ENCODE measurements around the gene FBLIM1.

The FBLIM1 gene

GRCh38 chr1:15796086-15796462, 37.5 kb downstream of the FBLIM1 start:
- no peak for TF ChIP-seq POLR2A (IDR thresholded peaks at IDR 0.05; ENCODE audit: extremely low read depth, insufficient read length)
- TF ChIP-seq CTCF (IDR thresholded peaks at IDR 0.05; ENCODE audit: low read depth, low read length), result no peak
- TF ChIP-seq MAX (IDR thresholded peaks at IDR 0.05; ENCODE audit: low read depth, low read length), result no peak
- TF ChIP-seq MYC (IDR thresholded peaks at IDR 0.05; ENCODE audit: low read depth, low read length), result no peak
- DNase-seq (ENCODE audit: low read depth), result no peak
- H3K4me3 ChIP-seq (ENCODE audit: low read depth, low read length), result no peak overlapping the region

GRCh38 chr1:15797614-15798390, 39.2 kb downstream of the FBLIM1 start:
- TF ChIP-seq MAX (IDR thresholded peaks at IDR 0.05; ENCODE audit: low read depth, low read length), result no peak
- TF ChIP-seq POLR2A (IDR thresholded peaks at IDR 0.05; ENCODE audit: extremely low read depth, insufficient read length), result no peak
- no peak for TF ChIP-seq CTCF (IDR thresholded peaks at IDR 0.05; ENCODE audit: low read depth, low read length)
- TF ChIP-seq MYC (IDR thresholded peaks at IDR 0.05; ENCODE audit: low read depth, low read length), result no peak
- no peak overlapping the region for H3K4me3 ChIP-seq (ENCODE audit: low read depth, low read length)
- DNase-seq (ENCODE audit: low read depth), result peak; percentile 51

- TF ChIP-seq MAX (IDR thresholded peaks at IDR 0.05; ENCODE audit: low read depth, low read length), result no peak
- TF ChIP-seq POLR2A (IDR thresholded peaks at IDR 0.05; ENCODE audit: extremely low read depth, insufficient read length), result no peak
- TF ChIP-seq MYC (IDR thresholded peaks at IDR 0.05; ENCODE audit: low read depth, low read length), result no peak
- no peak for TF ChIP-seq CTCF (IDR thresholded peaks at IDR 0.05; ENCODE audit: low read depth, low read length)
- H3K4me3 ChIP-seq (ENCODE audit: low read depth, low read length), result no peak overlapping the region
- peak; percentile 89 for DNase-seq (ENCODE audit: low read depth)
These were observed 40.6 kb downstream of the FBLIM1 start for GRCh38 chr1:15799004-15799867.

- DNase-seq (ENCODE audit: low read depth), result peak; percentile 35
- H3K4me3 ChIP-seq (ENCODE audit: low read depth, low read length), result no peak overlapping the region
- TF ChIP-seq MYC (IDR thresholded peaks at IDR 0.05; ENCODE audit: low read depth, low read length), result no peak
- TF ChIP-seq CTCF (IDR thresholded peaks at IDR 0.05; ENCODE audit: low read depth, low read length), result no peak
- TF ChIP-seq MAX (IDR thresholded peaks at IDR 0.05; ENCODE audit: low read depth, low read length), result no peak
- no peak for TF ChIP-seq POLR2A (IDR thresholded peaks at IDR 0.05; ENCODE audit: extremely low read depth, insufficient read length)
These were observed 41.6 kb downstream of the FBLIM1 start for GRCh38 chr1:15799928-15800835.

GRCh38 chr1:15802234-15802965, 43.8 kb downstream of the FBLIM1 start:
- TF ChIP-seq MAX (IDR thresholded peaks at IDR 0.05; ENCODE audit: low read depth, low read length) (no peak), POLR2A (IDR thresholded peaks at IDR 0.05; ENCODE audit: extremely low read depth, insufficient read length) (no peak), CTCF (IDR thresholded peaks at IDR 0.05; ENCODE audit: low read depth, low read length) (no peak), MYC (IDR thresholded peaks at IDR 0.05; ENCODE audit: low read depth, low read length) (no peak)
- peak; percentile 40 for DNase-seq (ENCODE audit: low read depth)
- no peak overlapping the region for H3K4me3 ChIP-seq (ENCODE audit: low read depth, low read length)
